Dermis microvascular lymphatic vessel endothelial cell (primary cell): ENCODE results near the gene RIN3. TPM values are rescaled to one million over a fixed set of nuclear protein-coding genes. Genes with fewer than 3 reads are reported as not detected.

Experiments used
- DNase-seq, 2 donors: peaks; one replicate each; pipeline versions ENCODE4 v3.0.0 to v3.0.0-alpha.2; 2010; ENCODE audit warnings: low read depth in 2 of 2
- total RNA-seq: library from RNA; depleted of rRNA; stranded (reverse); fragments of >200 nt; gene quantifications from 2 replicates; pipeline ENCODE4 v1.2.1, GENCODE V29; 2014

Gene RIN3
- total RNA-seq, 1 donor from 2014 or later = 4.1 TPM

DNA sequence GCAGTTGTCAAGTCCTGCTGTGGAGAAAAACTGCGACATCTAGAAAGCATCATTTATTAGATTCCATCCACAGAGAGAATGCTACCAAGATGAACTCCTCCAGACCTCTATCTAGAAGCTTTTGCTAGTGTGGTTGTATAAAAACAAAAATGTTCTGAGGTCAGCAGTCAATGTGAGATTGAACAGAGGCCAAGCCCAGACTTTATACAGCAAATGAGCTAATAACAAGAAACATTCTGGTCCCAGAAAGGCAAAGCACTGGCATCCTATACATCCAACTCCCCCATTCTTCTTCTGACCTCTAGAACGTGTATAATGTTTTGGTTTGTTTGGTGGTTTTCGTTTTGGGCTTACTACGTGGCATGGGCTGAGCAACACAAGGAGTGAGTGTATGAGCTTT is 26.7 kb upstream of the RIN3 start:
- no peak for DNase-seq

DNA sequence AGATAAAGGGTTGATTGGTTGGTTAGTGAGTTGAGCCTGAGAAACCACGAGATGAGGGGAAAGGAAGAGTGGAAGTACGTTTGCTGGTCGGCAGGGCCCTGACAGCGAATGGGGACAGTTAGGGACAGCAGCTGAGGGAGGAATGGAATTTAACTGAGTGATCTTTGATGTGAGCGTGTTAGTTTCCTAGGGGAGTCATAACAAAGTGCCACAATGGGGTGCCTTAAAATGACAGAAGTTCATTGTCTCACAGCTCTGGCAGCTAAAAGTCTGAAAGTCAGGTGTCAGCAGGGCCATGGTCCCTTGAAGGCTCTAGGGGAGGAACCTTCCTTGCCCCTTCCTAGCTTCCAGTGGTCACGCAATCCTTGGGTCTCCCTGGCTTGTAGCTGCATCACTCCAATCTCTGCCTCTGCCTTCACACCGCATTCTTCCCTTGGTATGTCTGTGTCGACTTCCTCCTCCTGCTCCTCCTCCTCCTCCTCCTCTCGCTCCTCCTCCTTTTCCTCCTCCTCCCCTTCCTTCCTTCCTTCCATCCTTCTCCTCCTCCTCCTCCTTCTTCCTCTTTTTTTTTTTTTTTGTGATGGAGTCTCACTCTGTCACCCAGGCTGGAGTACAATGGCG is 26.0 kb upstream of the RIN3 start:
- DNase-seq = no peak

DNA sequence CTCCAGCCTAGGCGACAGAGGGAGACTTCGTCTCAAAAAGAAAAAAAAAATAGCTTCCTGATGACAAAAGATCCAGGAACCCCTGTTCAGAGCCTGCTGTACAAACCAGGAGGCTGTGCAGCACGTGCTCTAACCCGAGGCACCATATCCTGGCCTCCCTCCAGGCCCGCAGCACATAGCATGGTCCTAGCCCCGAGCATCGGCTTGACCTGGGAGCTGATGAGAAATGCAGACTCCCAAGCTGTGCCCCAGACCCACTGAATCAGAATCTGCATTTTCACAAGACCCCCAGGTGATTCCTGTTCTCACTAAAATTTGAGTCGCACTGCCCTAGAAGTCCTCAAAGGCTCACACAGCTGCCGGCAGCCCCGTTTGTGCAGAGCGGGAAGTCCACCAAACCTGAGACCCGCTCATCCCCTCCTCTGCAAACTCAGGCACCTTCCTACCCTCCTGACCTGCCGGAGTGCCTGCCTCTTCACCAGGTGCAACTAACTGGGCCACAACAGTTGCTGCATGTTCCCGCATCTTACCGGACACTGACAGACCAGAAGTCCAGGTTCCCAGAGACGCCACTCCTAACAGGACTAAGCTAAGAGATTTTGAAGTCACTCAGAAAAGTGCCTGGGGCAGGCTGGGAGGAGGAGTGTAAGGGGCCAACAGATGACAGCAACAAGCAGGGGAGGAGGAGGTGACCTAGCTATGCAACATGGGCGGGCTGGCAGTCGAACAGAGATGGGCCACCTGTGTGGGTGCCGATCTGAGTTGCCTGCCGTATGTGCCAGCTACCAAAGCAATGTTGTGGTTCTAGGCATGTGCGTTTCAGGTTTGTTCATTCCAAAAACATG is 24.0 kb upstream of the RIN3 start:
- no peak for DNase-seq

DNA sequence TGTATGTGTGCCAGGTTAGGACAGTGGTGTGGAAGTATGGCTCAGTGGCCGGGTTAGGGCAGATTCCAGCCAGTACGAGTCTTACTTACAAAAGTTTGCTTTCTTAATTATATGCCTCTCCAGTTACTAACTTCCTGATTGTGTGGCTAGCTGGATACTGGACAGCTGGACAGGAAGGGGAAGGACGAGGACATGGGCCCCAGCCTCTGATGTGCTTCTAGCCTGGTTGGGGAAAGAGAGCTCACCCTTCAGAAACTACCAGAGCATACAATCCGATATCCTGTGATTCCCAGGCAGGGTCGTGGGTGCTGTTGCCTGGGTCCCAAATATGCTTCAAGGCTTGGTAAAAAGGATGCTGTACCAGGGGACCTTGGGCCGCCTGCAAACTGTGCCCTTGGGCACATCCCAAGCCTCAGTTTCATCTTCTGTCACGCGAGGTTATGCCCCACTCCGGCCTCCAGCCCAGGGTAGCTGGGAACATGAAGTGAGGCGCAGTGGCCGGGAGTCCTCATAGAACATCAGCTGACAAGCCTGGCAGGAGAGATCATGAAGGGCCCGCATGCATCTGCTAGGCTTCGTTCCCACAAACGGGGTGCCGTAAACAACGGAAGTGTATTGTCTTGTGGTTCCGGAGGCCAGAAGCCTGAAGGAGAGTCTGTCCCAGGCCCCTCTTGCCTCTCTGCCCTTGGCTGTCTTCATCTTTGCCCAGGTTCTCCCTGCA is 23.2 kb upstream of the RIN3 start:
- DNase-seq = no peak

DNA sequence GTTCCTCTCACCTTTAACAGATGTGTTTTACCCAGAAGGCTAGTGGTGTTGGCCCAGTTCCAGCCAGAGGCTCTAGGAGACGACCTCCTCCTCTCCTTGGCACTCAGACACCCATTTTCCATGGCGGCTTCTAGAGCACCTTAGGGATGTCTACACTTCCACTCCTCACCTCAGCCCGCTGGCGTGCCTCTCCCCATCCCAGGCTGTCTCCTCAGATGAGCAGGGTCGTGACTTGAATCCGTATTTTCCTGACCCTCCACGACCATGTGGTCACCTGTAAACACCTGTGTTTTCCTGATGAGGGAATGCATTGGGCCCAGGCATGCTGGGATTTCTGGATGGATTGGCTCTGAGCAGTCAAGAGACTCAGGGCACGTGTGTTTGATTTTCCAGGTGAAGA is 21.8 kb upstream of the RIN3 start:
- no peak for DNase-seq

DNA sequence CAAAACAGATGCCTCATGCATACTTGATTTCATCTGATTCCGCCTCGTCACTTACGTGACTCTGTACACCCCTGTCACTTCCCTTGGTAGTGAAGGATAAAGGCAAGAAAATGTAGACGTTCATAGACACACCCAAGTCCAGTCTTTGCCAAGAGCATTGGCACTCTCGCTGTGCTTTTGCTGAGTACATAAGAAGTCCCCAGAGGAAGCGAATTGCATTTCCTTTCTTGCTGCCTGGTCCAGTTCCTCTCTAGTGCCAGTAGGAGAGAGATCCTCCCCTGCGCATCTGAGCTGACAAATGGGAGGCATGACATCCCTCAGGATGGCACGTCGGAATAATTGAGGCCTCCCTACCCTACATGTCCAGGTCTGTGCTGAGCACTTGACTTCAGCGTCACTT is 21.3 kb upstream of the RIN3 start:
- DNase-seq = no peak

DNA sequence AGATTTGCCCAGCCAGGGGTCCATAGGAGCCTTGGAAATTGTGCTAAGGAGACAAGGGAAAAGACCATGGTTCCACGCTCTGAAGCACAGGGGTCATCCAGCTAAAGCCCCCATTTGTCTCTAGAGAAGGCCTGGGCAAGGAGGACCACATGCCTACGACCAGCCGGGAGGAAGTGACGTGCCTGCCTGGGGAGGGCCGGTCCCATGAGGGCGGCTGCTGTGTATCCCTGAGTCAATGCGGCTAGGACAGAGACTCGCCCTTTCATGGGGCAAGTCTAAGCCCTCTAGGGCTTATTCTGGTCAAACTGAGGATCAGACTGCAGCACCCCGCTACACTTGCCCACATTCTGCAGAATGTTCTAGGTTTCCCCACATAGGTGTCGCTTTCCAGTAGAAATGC is 20.6 kb upstream of the RIN3 start:
- no peak for DNase-seq

DNA sequence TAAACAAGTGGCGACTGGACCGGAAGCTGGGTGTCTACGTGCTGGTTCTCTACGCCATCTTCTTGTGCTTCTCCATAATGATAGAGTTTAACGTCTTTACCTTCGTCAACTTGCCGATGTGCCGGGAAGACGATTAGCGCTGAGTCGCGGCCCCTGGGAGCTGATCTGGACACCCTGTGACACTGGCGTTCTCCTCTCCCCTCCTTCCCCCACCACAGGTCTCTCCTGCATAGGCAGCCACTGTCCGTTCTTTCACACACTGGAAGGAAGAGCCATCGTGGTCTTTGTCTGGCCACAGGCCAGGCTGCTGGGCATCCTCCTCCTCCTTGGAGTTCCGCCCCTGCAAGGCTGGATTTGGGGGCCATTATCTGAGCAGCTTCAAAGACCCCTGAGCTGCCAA is 20.1 kb upstream of the RIN3 start:
- no peak for DNase-seq

DNA sequence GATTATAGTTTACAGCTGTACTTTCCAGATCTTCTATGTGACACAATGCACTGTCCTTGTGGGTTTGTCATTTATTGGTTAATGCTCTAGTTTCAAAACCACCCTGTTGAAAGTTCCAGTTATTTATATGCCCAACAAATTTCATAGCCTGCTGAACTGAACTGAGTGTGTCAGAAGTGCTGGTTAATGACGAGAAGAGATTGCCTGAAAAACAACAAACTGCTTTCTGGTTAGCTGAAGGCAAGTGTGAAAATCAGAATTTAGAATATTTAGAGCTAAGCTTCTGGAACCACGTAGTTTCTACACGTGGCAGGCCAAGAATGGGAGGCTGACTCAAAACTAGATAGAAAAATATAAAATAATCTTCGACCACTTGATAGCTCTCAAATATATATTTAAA is 19.1 kb upstream of the RIN3 start:
- DNase-seq = no peak

DNA sequence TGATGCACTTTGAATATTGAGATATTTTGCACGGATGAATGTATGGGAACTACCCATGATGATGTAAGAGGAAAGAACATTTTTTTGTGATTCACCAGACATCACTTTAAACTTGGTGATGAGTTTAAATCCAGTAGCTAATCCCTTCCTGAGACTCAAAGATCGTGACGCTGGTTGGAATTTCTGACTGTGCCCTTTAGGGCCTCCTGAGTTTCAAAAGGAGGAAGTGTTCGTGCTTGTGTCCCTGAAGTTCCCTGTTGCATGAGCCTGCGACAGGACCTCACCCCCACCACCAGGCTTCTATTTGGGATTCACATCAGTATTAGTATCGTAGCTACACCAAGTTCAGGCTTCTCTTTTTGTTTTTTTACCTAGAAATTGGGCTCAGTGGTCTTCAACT is 18.6 kb upstream of the RIN3 start:
- no peak for DNase-seq

DNA sequence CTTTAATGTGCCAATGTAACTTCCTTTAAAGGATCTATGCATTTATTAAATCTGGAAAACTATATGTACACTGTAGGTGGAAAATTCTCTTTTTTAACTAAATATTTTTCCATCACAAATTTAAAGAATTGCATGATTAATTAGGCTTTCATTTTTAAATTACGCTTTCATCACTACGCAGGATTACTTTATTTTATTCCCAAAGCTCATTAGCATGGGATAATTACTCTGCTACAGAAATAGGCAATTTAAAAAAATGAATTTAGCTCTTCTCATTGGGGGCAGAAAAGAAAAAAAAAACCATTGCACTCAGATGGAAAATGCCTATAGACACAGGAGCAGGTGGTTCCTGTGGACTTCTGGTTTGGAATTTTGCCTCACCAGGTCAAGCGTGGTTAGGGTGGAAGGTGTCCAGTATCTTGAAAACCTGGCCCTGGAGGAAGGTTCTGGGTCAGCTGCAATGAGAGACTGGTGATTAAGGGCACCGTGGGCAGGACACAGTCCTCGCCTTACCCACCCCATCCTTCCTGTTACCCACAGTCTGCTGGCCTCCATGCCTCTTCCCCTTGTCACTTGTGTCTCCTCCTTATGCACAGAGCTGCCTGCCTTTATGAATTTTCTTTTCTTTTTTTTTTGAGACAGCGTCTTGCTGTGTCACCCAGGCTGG is 17.3 kb upstream of the RIN3 start:
- peak in 1 of 2 donors; percentile 44 for DNase-seq

DNA sequence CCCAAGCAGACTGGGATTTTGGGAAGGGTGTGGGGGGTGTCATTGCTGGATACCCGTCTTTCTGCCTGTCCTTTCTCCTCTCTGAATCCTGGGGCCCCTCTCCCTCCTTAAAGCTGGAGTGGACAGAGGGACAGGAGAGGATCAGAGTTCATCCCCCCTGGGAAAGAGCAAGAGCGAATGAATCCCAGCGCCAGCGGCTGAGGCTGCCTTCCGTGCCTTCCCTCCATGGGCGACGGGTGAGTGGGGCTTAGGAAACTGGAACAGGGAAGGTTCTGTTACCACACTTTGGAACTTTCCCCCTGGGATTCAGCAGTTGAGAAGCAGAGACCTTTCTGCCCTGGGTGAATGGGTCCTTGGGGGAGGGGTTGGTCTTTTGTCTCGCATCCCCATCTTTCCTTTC is 16.2 kb upstream of the RIN3 start:
- DNase-seq = no peak

DNA sequence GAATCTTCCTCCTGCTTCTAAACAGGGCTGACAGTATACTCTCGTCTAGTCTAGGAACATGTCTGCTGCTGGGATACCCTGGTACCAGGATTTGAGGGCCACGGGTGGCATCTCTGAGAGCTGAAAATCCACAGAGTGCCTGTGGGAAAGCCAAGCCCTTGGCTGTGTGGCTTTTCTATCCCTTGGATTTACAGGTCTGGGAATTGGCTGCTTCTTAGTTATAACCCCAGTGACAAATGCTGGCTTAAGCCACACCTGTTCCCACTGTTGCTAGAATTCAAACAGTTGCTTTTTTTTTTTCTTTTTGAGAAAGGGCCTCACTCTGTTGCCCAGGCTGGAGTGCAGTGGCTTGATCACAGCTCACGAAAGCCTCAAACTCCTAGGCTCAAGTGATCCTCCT is 14.3 kb upstream of the RIN3 start:
- DNase-seq = no peak

DNA sequence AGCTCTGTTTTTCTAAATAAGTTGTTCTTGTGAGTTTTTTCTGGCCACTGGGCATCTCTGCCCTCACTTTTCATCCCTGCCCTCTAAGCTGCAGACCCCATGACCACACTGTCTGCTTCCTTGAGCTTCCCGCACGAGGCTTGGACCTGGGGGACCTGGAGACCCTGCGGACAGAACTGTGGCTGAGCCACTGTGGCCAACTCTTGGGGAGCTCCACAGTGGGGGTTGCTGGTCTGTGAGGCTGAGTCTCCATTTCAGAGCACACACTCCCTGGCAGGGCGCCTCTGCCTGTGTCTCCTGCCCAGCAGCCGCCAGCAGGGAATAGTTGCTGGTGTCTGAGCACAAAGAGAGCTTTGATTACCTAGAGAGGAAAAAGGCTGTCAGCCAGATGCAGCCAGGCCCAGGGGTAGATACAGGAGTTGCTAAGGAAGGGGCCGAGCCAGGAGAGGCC is 13.1 kb upstream of the RIN3 start:
- DNase-seq = no peak

DNA sequence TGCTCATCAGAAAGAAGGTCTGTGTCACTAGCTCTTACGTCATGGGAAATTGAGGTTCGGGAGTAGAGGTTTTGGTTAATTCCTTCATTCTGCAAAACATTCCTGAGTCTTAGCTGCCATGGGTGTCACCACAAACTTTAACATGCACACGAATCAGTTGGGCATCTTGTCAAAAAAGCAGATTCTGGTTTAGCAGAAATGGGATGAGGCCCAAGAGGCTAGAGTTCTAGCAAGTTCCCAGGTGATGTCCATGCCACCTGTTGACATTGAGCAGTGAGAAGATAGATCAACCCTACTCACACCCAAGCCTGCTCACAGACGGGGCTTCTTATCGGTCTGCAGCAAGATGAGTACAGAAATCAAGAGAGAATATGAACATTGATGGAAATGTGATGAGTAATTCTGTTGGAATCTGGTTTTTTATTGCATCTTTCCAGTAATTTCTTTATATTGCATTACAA is 11.7 kb upstream of the RIN3 start:
- no peak for DNase-seq

DNA sequence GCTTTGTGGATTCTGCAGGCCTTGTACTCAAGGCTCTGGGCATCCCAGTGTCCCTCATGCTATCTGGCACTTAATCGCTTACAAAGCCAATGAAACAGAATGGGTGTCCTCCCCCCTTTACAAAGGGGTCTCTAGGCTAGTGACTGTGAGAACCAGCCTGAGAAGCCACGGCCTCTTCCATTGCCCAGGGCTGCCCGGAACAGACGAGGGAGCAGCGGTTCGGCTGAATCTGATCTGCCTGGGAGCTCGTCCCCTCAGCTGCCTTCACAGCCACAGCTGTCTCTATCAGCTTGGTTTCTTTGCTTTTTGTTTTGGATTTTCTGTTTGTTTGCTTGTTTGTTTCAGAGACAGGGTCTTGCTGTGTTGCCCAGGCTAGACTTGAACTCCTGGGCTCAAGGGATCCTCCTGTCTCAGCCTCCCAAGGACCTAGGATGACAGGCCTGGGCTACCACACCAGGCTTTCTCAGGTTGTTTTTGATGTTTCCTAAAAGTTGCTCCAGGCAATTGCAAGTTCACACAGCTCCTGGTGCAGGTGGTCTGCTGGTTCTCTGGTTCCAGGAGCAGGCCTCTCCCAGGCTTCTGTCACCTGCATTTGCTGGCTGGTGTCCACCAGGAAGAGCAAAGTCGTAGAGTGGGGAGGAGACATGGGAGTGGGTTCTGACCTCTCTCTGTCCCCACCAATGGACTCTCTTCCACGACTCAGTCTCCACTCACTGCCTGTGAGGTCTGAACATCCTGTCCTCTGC is 10.9 kb upstream of the RIN3 start:
- DNase-seq = no peak

DNA sequence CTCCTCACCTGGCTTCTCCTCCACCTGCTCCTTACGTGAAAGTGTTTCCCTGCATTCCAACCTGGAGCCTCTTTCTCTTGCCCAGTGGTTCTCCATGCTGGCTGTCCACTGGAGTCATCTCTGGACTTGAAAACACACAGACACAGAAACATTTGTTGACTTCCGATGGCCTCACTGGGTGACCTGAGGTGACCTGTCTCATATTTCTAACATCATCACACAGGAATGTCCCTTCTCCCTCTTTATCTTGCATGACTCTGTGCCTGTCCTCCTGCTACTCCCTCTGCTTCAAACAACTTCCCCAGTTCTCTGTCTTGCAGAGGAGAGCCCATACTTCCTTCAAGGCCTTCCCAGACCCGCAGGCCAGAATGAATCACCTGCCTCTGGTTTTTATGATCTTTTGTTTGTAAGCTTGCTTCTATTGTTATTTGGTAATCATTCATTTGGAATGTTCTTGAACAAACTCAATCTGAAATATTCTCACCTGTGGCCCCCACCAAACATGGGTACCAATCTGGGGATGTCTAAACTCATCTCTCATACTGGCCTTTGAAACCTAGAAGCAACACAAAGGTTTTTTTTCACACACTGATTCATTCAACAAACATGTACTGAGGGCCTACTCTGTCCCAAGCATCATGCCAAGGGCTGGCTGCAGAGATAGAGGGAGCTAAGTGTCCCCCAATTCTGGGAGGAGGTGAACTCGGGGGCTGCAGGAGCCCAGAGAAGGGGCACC is 9.7 kb upstream of the RIN3 start:
- peak in 1 of 2 donors; percentile 39 for DNase-seq

DNA sequence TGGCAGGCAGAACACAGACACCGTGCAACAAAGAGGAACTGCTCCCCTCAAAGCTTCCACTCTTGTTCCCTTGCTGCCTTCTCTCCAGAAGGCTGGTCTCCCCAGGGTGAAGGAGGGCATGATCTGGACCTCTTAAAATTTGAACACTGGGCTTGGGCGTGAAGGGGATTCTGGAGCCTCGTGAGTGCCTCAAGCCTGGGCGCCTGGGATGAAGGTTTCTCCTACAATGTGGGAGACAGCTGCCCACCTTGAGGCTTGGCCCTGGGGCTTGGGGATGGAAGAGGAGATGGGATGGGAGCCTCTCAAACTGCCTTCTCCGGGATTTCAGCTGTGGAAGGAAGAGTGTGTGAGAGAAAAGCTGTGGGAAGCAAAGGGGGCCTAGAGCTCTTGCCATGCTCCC is 7.8 kb upstream of the RIN3 start:
- DNase-seq = no peak

DNA sequence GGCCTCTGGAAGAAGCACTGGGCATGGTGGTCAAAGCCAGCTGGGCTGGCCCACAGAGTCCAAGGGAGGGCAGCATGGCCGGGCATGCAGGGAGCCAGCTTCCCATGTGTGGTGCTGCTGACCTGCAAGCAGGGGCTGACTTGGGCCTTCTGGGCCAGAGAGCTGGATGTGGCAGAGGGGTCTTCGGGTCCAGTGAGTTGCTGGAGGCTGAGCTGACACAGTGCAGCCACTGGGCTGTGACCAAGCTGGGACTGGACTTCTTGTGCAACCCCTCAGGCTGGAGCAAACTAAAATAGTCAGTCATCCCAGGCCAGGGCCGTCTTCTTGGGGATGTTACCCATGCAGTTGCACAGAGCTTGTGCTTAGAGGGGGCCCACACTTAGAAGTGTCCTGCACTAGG is 7.3 kb upstream of the RIN3 start:
- DNase-seq = no peak

DNA sequence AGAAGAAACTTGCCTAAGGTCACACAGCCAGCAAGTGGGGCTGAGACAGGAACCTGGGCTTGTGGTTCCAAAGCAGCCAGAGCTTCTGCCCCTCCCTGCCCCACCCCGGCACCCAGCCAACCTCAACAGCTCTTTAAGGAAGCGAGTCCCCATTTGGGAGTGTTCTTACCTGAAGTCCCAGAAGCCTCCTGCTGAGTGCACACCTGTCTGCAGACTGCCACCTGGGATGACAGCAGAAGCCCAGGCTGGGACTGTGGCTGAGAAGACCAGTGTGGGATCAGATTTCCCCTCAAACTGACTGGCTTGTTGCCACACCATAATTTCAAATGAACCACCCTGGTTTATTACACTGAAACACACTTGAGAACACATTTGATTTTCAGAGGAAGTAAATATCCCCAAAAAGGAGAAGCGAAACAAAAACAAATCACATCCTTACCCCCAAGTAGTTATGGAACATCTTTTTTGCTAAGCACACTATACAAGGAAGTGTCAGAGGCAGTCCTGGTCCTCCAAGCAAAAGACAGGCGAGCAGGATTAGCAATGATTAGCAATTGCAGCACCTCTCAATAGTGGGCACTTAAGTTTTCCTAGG is 6.3 kb upstream of the RIN3 start:
- DNase-seq = no peak
